ENCODE results near the gene TSSK6. TPM values are rescaled to one million over a fixed set of nuclear protein-coding genes. Genes with fewer than 3 reads are reported as not detected.

The TSSK6 gene
- total and polyA plus RNA-seq, 10 of the 15 experiments (the other 5 are each of a cell fraction or from before 2014, with no cell fraction given): 0.06 to 3.6 (median 0.98) TPM; not detected in 2

GRCh38 chr19:19501798-19502197 lies 13.6 kb downstream of the TSSK6 start (continued):
- TF ChIP-seq ZNF687 (IDR thresholded peaks at IDR 0.05) (no peak), ASH2L (IDR thresholded peaks at IDR 0.05; ENCODE audit: borderline replicate concordance, low read depth) (no peak), ELK1 (IDR thresholded peaks at IDR 0.05; ENCODE audit: low read depth, low read length) (no peak), BRCA1 (IDR thresholded peaks at IDR 0.05; ENCODE audit: low read depth, low read length) (no peak), SMC3 (IDR thresholded peaks at IDR 0.05; ENCODE audit: borderline replicate concordance, low read length) (no peak), SUZ12 (IDR thresholded peaks at IDR 0.05; ENCODE audit: unreplicated experiment) (no peak), MTA3 (IDR thresholded peaks at IDR 0.05; ENCODE audit: borderline replicate concordance, low read length) (no peak), SMAD1 (IDR thresholded peaks at IDR 0.05; ENCODE audit: low read depth, partially characterized antibody) (no peak)

Measured in GM12878 (cell line).